GM21717 (cell line): Measurements from ENCODE around the gene TGFBR3L.
A peak's percentile ranks its signal among the peaks of the same experiment; 100 is the strongest.
"Not testable (repeated sequence)": the region's sequence is repeated elsewhere in the genome, so short reads cannot be mapped to it uniquely, and the experiment has no call there.

ENCODE experiments used
- ATAC-seq: cut with Tn5 transposase; IDR thresholded peaks from one replicate; pipeline ENCODE4 v1.9.1; 2021; ENCODE audit warnings: mild to moderate bottlenecking, moderate library complexity; ENCODE audit not compliant: unreplicated experiment

Gene TGFBR3L

GRCh38 chr19:7926727-7927604 is 12.3 kb downstream of the TGFBR3L start:
- no peak for ATAC-seq

GRCh38 chr19:7927605-7928333 is 13.1 kb downstream of the TGFBR3L start:
- ATAC-seq, result no peak

- no peak for ATAC-seq
Observed at GRCh38 chr19:7928334-7928706, 13.7 kb downstream of the TGFBR3L start.

- no peak for ATAC-seq
Observed at GRCh38 chr19:7928741-7929701, 14.4 kb downstream of the TGFBR3L start.

GRCh38 chr19:7930030-7930429 is 15.4 kb downstream of the TGFBR3L start:
- not testable (repeated sequence) for ATAC-seq

- no peak for ATAC-seq
Observed at GRCh38 chr19:7930765-7931164, 16.1 kb downstream of the TGFBR3L start.

GRCh38 chr19:7931221-7932061 is 16.8 kb downstream of the TGFBR3L start:
- ATAC-seq, result no peak

GRCh38 chr19:7932276-7932929 is 17.8 kb downstream of the TGFBR3L start:
- no peak for ATAC-seq

GRCh38 chr19:7932930-7933300 is 18.3 kb downstream of the TGFBR3L start:
- ATAC-seq, result no peak

GRCh38 chr19:7933411-7933810 is 18.8 kb downstream of the TGFBR3L start:
- ATAC-seq, result no peak

- ATAC-seq, result no peak
Observed at GRCh38 chr19:7933828-7934725, 19.4 kb downstream of the TGFBR3L start.

- ATAC-seq, result no peak
Observed at GRCh38 chr19:7934766-7935165, 20.1 kb downstream of the TGFBR3L start.

- ATAC-seq, result no peak
Observed at GRCh38 chr19:7940841-7941240, 26.2 kb downstream of the TGFBR3L start.

GRCh38 chr19:7941895-7942596 is 27.4 kb downstream of the TGFBR3L start:
- ATAC-seq, result no peak

- ATAC-seq, result peak; percentile 12
Observed at GRCh38 chr19:7942981-7943443, 28.4 kb downstream of the TGFBR3L start.

- ATAC-seq, result peak; percentile 91
Observed at GRCh38 chr19:7943444-7944176, 29.0 kb downstream of the TGFBR3L start, which contains the start of gene TIMM44. Gene TIMM44, minus strand, starts transcription at chr19:7943666. Its CDS starts 15 bp downstream, at chr19:7943651.

GRCh38 chr19:7944177-7944761 is 29.6 kb downstream of the TGFBR3L start:
- ATAC-seq, result no peak
